Adrenal gland (tissue), 5 donors: Measurements from ENCODE around the gene CLCN7.

Experiments used
- POLR2A ChIP-seq, 2 donors: fragments of 450-650 bp; IDR thresholded peaks; one replicate each; pipeline ENCODE4 v1.6.1; 2017; ENCODE audit warnings: antibody characterized with exemption in 2 of 2, mild to moderate bottlenecking in 2 of 2, moderate library complexity in 1 of 2
- TF ChIP-seq, protein P1 (sequence below), 6 experiments: fragments of 450-650 bp in 4 of 6; fragments of 200-600 bp in 2 of 6; sonication (generic) in 1 of 6; IDR thresholded peaks; 1 replicate in 5 of 6; 2 replicates in 1 of 6; pipeline versions ENCODE4 v1.5.1 to v1.8.0; 2016 to 2021; ENCODE audit warnings: antibody characterized with exemption in 6 of 6, mild to moderate bottlenecking in 2 of 6, moderate library complexity in 1 of 6
- donor health status: DM: no; HTN: no; CAD: no.

DNA sequence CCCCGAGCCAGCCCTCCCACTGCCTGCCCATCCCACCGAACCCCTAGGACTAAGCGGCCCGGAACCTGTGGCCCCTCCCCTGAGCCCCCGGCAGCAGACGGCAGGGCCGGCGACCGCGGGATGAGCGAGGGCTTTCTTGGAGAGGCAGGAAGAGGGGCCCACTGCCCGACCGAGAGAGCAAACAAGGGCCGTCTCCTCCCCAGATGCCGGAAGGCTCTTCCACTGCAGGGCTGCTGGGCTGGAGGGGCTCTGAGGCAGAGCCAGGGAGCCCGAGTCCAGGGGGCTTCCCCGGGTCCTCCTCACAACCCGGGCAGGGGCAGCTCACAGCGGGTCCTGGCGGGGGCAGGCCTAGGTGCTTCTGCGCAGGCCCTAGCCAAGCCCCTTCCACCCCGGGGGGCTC lies 41.1 kb downstream of the CLCN7 start:
- TF ChIP-seq, protein P1, sequence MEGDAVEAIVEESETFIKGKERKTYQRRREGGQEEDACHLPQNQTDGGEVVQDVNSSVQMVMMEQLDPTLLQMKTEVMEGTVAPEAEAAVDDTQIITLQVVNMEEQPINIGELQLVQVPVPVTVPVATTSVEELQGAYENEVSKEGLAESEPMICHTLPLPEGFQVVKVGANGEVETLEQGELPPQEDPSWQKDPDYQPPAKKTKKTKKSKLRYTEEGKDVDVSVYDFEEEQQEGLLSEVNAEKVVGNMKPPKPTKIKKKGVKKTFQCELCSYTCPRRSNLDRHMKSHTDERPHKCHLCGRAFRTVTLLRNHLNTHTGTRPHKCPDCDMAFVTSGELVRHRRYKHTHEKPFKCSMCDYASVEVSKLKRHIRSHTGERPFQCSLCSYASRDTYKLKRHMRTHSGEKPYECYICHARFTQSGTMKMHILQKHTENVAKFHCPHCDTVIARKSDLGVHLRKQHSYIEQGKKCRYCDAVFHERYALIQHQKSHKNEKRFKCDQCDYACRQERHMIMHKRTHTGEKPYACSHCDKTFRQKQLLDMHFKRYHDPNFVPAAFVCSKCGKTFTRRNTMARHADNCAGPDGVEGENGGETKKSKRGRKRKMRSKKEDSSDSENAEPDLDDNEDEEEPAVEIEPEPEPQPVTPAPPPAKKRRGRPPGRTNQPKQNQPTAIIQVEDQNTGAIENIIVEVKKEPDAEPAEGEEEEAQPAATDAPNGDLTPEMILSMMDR (IDR thresholded peaks at IDR 0.05) = no peak
- TF ChIP-seq POLR2A (IDR thresholded peaks at IDR 0.05) = no peak
